Ovary (tissue), 3 donors: ENCODE results near the gene NCAM1.

ENCODE experiments used
- CTCF ChIP-seq, 3 donors: fragments of 450-650 bp in 2 of 3; fragments of 200-600 bp in 1 of 3; IDR thresholded peaks; one replicate each; pipeline versions ENCODE4 v1.5.1 to v1.8.0; 2016 to 2022; ENCODE audit warnings: antibody characterized with exemption in 3 of 3, mild to moderate bottlenecking in 1 of 3
- EP300 ChIP-seq: sonication (generic); formaldehyde crosslinking; IDR thresholded peaks from one replicate; pipeline ENCODE4 v1.6.1; 2017; ENCODE audit warnings: antibody characterized with exemption
- POLR2A ChIP-seq: fragments of 450-650 bp; IDR thresholded peaks from one replicate; pipeline ENCODE4 v1.6.1; 2017; ENCODE audit warnings: antibody characterized with exemption, mild to moderate bottlenecking, moderate library complexity
- donor health status: DM: no; HTN: no; CAD: no.

GRCh38 chr11:113296447-113297205 is 335.4 kb downstream of the NCAM1 start:
- TF ChIP-seq CTCF (IDR thresholded peaks at IDR 0.05) (no peak), EP300 (no peak), POLR2A (no peak)
